Mesenchymal stem cell (in vitro differentiated cells and primary cell): Measurements from ENCODE around the gene RERE.
A peak's percentile ranks its signal among the peaks of the same experiment; 100 is the strongest.

ENCODE experiments used
- DNase-seq: peaks from one replicate; pipeline ENCODE4 v3.0.0-alpha.2; 2013
- H2AFZ ChIP-seq: one replicate; pipeline ENCODE4 v1.6.1; 2013; ENCODE audit warnings: low read depth, mild to moderate bottlenecking, control low read depth, inconsistent platforms, low read length, moderate library complexity
- H2AK5ac ChIP-seq: 2 replicates; pipeline ENCODE4 v1.6.1; 2013; ENCODE audit warnings: low read length, moderate library complexity, mild to moderate bottlenecking, inconsistent platforms; ENCODE audit not compliant: severe bottlenecking
- H2BK120ac ChIP-seq: one replicate; pipeline ENCODE4 v1.6.1; 2013; ENCODE audit warnings: low read depth, mild to moderate bottlenecking, inconsistent platforms, low read length, moderate library complexity
- H2BK12ac ChIP-seq, 2 experiments: one replicate each; pipeline ENCODE4 v1.6.1; 2013; ENCODE audit warnings: inconsistent platforms in 2 of 2, low read length in 2 of 2, mild to moderate bottlenecking in 2 of 2, moderate library complexity in 2 of 2, control low read depth in 1 of 2
- H2BK15ac ChIP-seq: one replicate; pipeline ENCODE4 v1.6.1; 2013; ENCODE audit warnings: mild to moderate bottlenecking, low read depth, inconsistent platforms; ENCODE audit not compliant: poor library complexity, severe bottlenecking
- H2BK5ac ChIP-seq: 2 replicates; pipeline ENCODE4 v1.6.1; 2013; ENCODE audit warnings: low read depth, mild to moderate bottlenecking, low read length, control low read depth, inconsistent platforms; ENCODE audit not compliant: poor library complexity, severe bottlenecking
- H3K14ac ChIP-seq, 2 experiments: one replicate each; pipeline ENCODE4 v1.6.1; 2013; ENCODE audit warnings: inconsistent platforms in 2 of 2, low read length in 2 of 2, control low read depth in 1 of 2, mild to moderate bottlenecking in 1 of 2, moderate library complexity in 1 of 2
- H3K18ac ChIP-seq, 2 experiments: one replicate each; pipeline ENCODE4 v1.6.1; 2013; ENCODE audit warnings: inconsistent platforms in 2 of 2, low read length in 2 of 2, control low read depth in 1 of 2, low read depth in 1 of 2, mild to moderate bottlenecking in 1 of 2
- H3K23ac ChIP-seq, 2 experiments: one replicate each; pipeline ENCODE4 v1.6.1; 2013; ENCODE audit warnings: inconsistent platforms in 2 of 2, low read length in 2 of 2, mild to moderate bottlenecking in 2 of 2, moderate library complexity in 2 of 2, control low read depth in 1 of 2
- H3K27ac ChIP-seq: 2 replicates; pipeline ENCODE4 v1.5.1; 2013; ENCODE audit warnings: mild to moderate bottlenecking, moderate library complexity, low read length, control low read depth, inconsistent platforms; ENCODE audit not compliant: poor library complexity, severe bottlenecking
- H3K27me3 ChIP-seq, 2 experiments: 2 replicates each; pipeline versions ENCODE4 v1.6.1 to v1.7.0; 2013; ENCODE audit warnings: low read length in 2 of 2, mild to moderate bottlenecking in 2 of 2, moderate library complexity in 2 of 2, control low read depth in 1 of 2, inconsistent platforms in 1 of 2; ENCODE audit not compliant: control insufficient read depth in 1 of 2, insufficient read depth in 1 of 2
- H3K36me3 ChIP-seq, 2 experiments: 2 replicates each; pipeline versions ENCODE4 v1.6.1 to v1.7.0; 2013; ENCODE audit warnings: low read length in 2 of 2, control low read depth in 1 of 2, inconsistent platforms in 1 of 2, low read depth in 1 of 2, mild to moderate bottlenecking in 1 of 2; ENCODE audit not compliant: insufficient read depth in 2 of 2, control insufficient read depth in 1 of 2
- H3K4ac ChIP-seq, 2 experiments: one replicate each; pipeline ENCODE4 v1.6.1; 2013; ENCODE audit warnings: inconsistent platforms in 2 of 2, low read length in 2 of 2, mild to moderate bottlenecking in 2 of 2, moderate library complexity in 2 of 2, control low read depth in 1 of 2, low read depth in 1 of 2
- H3K4me1 ChIP-seq: 2 replicates; pipeline ENCODE4 v1.6.1; 2013; ENCODE audit warnings: low read depth, low read length, control low read depth; ENCODE audit not compliant: control insufficient read depth, insufficient read depth
- H3K4me2 ChIP-seq: 2 replicates; pipeline ENCODE4 v1.6.1; 2013; ENCODE audit warnings: low read length, mild to moderate bottlenecking, inconsistent platforms; ENCODE audit not compliant: poor library complexity, severe bottlenecking
- H3K4me3 ChIP-seq, 2 experiments: 2 replicates each; pipeline versions ENCODE4 v1.5.1 to v1.7.0; 2013; ENCODE audit warnings: low read length in 2 of 2, mild to moderate bottlenecking in 2 of 2, control low read depth in 1 of 2, low read depth in 1 of 2; ENCODE audit not compliant: insufficient read depth in 1 of 2
- H3K79me1 ChIP-seq: replicated peaks from 2 replicates; pipeline ENCODE4 v1.6.1; 2013; ENCODE audit warnings: mild to moderate bottlenecking, control low read depth, low read length, inconsistent platforms; ENCODE audit not compliant: poor library complexity, severe bottlenecking
- H3K9ac ChIP-seq: 2 replicates; pipeline ENCODE4 v1.7.0; 2013; ENCODE audit warnings: mild to moderate bottlenecking, low read length, moderate library complexity
- H3K9me3 ChIP-seq: 2 replicates; pipeline ENCODE4 v1.7.0; 2013; ENCODE audit warnings: mild to moderate bottlenecking, low read length; ENCODE audit not compliant: control insufficient read depth
- H4K8ac ChIP-seq: one replicate; pipeline ENCODE4 v1.6.1; 2013; ENCODE audit warnings: inconsistent platforms, mild to moderate bottlenecking, low read length, moderate library complexity
- H4K91ac ChIP-seq: one replicate; pipeline ENCODE4 v1.6.1; 2013; ENCODE audit warnings: mild to moderate bottlenecking, low read length, inconsistent platforms
- WGBS: methylation state at CpG from one replicate; pipeline ENCODE4 v1.1.7; 2013; ENCODE audit warnings: mixed read lengths; 5-methylcytosine and 5-hydroxymethylcytosine counted together

The RERE gene

GRCh38 chr1:8418301-8418700, 399.1 kb downstream of the RERE start:
- 97% methylated on average over 4 of the region's 4 CpGs for WGBS
- peaks cover 14 to 62% of the 10 kb centered on the region in 2 experiments for H3K36me3 ChIP-seq
- H3K14ac ChIP-seq: peak overlapping the region in 1 of 2 experiments; percentile 32
- no peak overlapping the region for H3K4me3 ChIP-seq
- H2BK15ac ChIP-seq: no peak overlapping the region
- no peak overlapping the region for H3K4me2 ChIP-seq
- H3K9ac ChIP-seq: no peak overlapping the region
- H3K79me1 ChIP-seq: peaks cover 21% of the 10 kb centered on the region
- H3K27me3 ChIP-seq: no peaks in the 10 kb centered on the region
- H2BK12ac ChIP-seq: peak overlapping the region; percentile 39 to 81
- DNase-seq: no peak
- no peak overlapping the region for H3K4ac ChIP-seq
- no peak overlapping the region for H2AK5ac ChIP-seq
- no peak overlapping the region for H3K23ac ChIP-seq
- no peaks in the 10 kb centered on the region for H3K9me3 ChIP-seq
- H4K8ac ChIP-seq: no peak overlapping the region
- H4K91ac ChIP-seq: no peak overlapping the region
- H3K18ac ChIP-seq: peak overlapping the region; percentile 57 to 66
- H3K4me1 ChIP-seq: peaks cover 12% of the 10 kb centered on the region
- H3K27ac ChIP-seq: no peak overlapping the region
- no peak overlapping the region for H2BK5ac ChIP-seq
- H2AFZ ChIP-seq: no peak overlapping the region
- H2BK120ac ChIP-seq: no peak overlapping the region

DNA sequence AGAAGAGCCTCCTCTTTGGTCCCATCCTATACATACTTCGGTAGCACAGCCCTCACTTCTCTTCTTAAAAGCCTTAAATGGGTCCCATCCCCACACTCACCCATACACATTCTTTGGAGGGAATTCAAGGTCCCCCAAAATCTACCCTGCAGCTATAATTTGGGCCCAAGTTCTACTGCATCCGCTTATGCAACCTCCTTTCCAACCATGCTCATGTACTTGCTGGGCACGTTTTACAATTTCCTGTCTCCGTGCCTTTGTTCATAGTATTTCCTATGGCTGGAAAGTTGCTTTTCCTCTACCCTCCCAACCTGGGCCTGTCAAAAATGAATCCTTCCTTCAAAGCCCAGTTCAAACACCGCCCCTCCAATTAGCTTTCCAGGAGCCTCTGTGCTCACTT, 399.8 kb downstream of the RERE start:
- H3K4me3 ChIP-seq: no peak overlapping the region
- no peak overlapping the region for H3K27ac ChIP-seq
- H3K27me3 ChIP-seq: no peaks in the 10 kb centered on the region
- H3K9ac ChIP-seq: no peak overlapping the region
- peak overlapping the region; percentile 69 for H2AK5ac ChIP-seq
- 82% methylated on average over 5 of the region's 5 CpGs for WGBS
- H3K4me1 ChIP-seq: peaks cover 12% of the 10 kb centered on the region
- H3K23ac ChIP-seq: peak overlapping the region in 1 of 2 experiments; percentile 92
- H3K14ac ChIP-seq: peak overlapping the region in 1 of 2 experiments; percentile 76
- no peak overlapping the region for H2BK5ac ChIP-seq
- peak overlapping the region in 1 of 2 experiments; percentile 28 for H2BK12ac ChIP-seq
- no peak overlapping the region for H2BK120ac ChIP-seq
- no peak overlapping the region for H3K4ac ChIP-seq
- no peaks in the 10 kb centered on the region for H3K9me3 ChIP-seq
- no peak for DNase-seq
- H2BK15ac ChIP-seq: no peak overlapping the region
- H4K91ac ChIP-seq: no peak overlapping the region
- no peak overlapping the region for H3K4me2 ChIP-seq
- peaks cover 15 to 66% of the 10 kb centered on the region in 2 experiments for H3K36me3 ChIP-seq
- no peak overlapping the region for H4K8ac ChIP-seq
- H3K79me1 ChIP-seq: peaks cover 19% of the 10 kb centered on the region
- H2AFZ ChIP-seq: no peak overlapping the region
- H3K18ac ChIP-seq: no peak overlapping the region

GRCh38 chr1:8416881-8417280, 400.6 kb downstream of the RERE start:
- H3K4me1 ChIP-seq: peaks cover 12% of the 10 kb centered on the region
- H3K4me2 ChIP-seq: no peak overlapping the region

GRCh38 chr1:8415526-8416278, 401.7 kb downstream of the RERE start:
- Histone ChIP-seq H3K18ac (no peak overlapping the region), H2AK5ac (no peak overlapping the region), H3K23ac (no peak overlapping the region), H2BK5ac (no peak overlapping the region), H3K36me3 (peaks cover 15 to 69% of the 10 kb centered on the region in 2 experiments), H2AFZ (no peak overlapping the region), H2BK120ac (no peak overlapping the region), H3K4ac (no peak overlapping the region), H3K4me3 (no peak overlapping the region), H3K27ac (no peak overlapping the region), H3K9me3 (no peaks in the 10 kb centered on the region), H3K4me2 (no peak overlapping the region), H2BK15ac (no peak overlapping the region), H3K9ac (peak overlapping the region; percentile 10), H3K79me1 (peaks cover 19% of the 10 kb centered on the region), H3K27me3 (no peaks in the 10 kb centered on the region), H4K91ac (no peak overlapping the region), H4K8ac (no peak overlapping the region), H3K4me1 (peaks cover 13% of the 10 kb centered on the region), H3K14ac (no peak overlapping the region), H2BK12ac (no peak overlapping the region)
- 96% methylated on average over 7 of the region's 7 CpGs for WGBS
- no peak for DNase-seq

More at GRCh38 chr1:8416881-8417280, 400.6 kb downstream of the RERE start:
- H2BK12ac ChIP-seq: no peak overlapping the region
- no peaks in the 10 kb centered on the region for H3K27me3 ChIP-seq
- H3K4ac ChIP-seq: no peak overlapping the region
- no peak overlapping the region for H3K4me3 ChIP-seq
- no peak overlapping the region for H2BK5ac ChIP-seq
- peaks cover 19% of the 10 kb centered on the region for H3K79me1 ChIP-seq
- H3K9me3 ChIP-seq: no peaks in the 10 kb centered on the region
- H3K18ac ChIP-seq: no peak overlapping the region
- no peak overlapping the region for H2BK120ac ChIP-seq
- H3K14ac ChIP-seq: no peak overlapping the region
- H4K8ac ChIP-seq: no peak overlapping the region
- WGBS: 74% methylated on average over 1 of the region's 3 CpGs
- no peak for DNase-seq
- H2BK15ac ChIP-seq: no peak overlapping the region
- no peak overlapping the region for H4K91ac ChIP-seq
- H3K36me3 ChIP-seq: peaks cover 15 to 69% of the 10 kb centered on the region in 2 experiments
- H3K23ac ChIP-seq: no peak overlapping the region
- H3K9ac ChIP-seq: peak overlapping the region; percentile 35
- H3K27ac ChIP-seq: no peak overlapping the region
- H2AK5ac ChIP-seq: no peak overlapping the region
- H2AFZ ChIP-seq: no peak overlapping the region
